Cardiac muscle cell (in vitro differentiated cells and primary cell): ENCODE data around the gene GABRR1. TPM values are rescaled to one million over a fixed set of nuclear protein-coding genes. Genes with fewer than 3 reads are reported as not detected.
"Not testable (repeated sequence)": the region's sequence is repeated elsewhere in the genome, so short reads cannot be mapped to it uniquely, and the experiment has no call there.

Experiments
- DNase-seq, 2 donors: peaks; one replicate each; pipeline versions ENCODE4 v3.0.0 to v3.0.0-alpha.2; 2010 to 2017; ENCODE audit warnings: low read depth in 1 of 2, low spot score in 1 of 2
- H3K27ac ChIP-seq: fragments of 200-600 bp; sonication (generic); 2 replicates; pipeline ENCODE4 v1.5.1; 2016
- H3K27me3 ChIP-seq: fragments of 200-600 bp; sonication (generic); 2 replicates; pipeline ENCODE4 v1.6.0; 2016; ENCODE audit warnings: control low read depth
- H3K36me3 ChIP-seq: fragments of 200-600 bp; sonication (generic); 2 replicates; pipeline ENCODE4 v1.5.1; 2016; ENCODE audit warnings: control low read depth
- H3K4me1 ChIP-seq: fragments of 200-600 bp; sonication (generic); 2 replicates; pipeline ENCODE4 v1.8.1; 2017; ENCODE audit warnings: low read depth, mild to moderate bottlenecking, mixed run types
- H3K4me3 ChIP-seq: fragments of 200-600 bp; sonication (generic); 2 replicates; pipeline ENCODE4 v1.5.1; 2016; ENCODE audit warnings: mild to moderate bottlenecking
- H3K9me3 ChIP-seq: fragments of 200-600 bp; sonication (generic); 2 replicates; pipeline ENCODE4 v1.5.1; 2017; ENCODE audit warnings: low read depth, mild to moderate bottlenecking, control low read depth
- CTCF ChIP-seq: IDR thresholded peaks from 2 replicates; pipeline ENCODE4 v1.5.1; 2012; ENCODE audit warnings: low read depth, mild to moderate bottlenecking, low read length
- polyA plus RNA-seq: library from polyadenylated mRNA; unstranded; fragments of >200 nt; fragmentation: Nextera tagmentation; extraction: Ambion mirVana; gene quantifications from 2 replicates; pipeline ENCODE4 v1.2.1, GENCODE V29; 2016
- total RNA-seq: library from RNA; depleted of rRNA; stranded (reverse); fragments of >200 nt; gene quantifications from 2 replicates; pipeline ENCODE4 v1.2.3, GENCODE V29; 2016

The GABRR1 gene
- total and polyA plus RNA-seq, 2 experiments from 2014 or later = not detected

GRCh38 chr6:89131599-89131998, 85.6 kb downstream of the GABRR1 start:
- no peaks in the 10 kb centered on the region for H3K4me1 ChIP-seq
- peaks cover 5% of the 10 kb centered on the region for H3K27me3 ChIP-seq
- no peak overlapping the region for H3K4me3 ChIP-seq
- no peaks in the 10 kb centered on the region for H3K36me3 ChIP-seq
- no peak for TF ChIP-seq CTCF
- H3K27ac ChIP-seq = no peak overlapping the region
- no peaks in the 10 kb centered on the region for H3K9me3 ChIP-seq
- no peak for DNase-seq

GRCh38 chr6:89128256-89128671, 88.9 kb downstream of the GABRR1 start:
- not testable (repeated sequence) for H3K36me3 ChIP-seq, H3K4me1 ChIP-seq, H3K9me3 ChIP-seq, H3K27ac ChIP-seq, H3K27me3 ChIP-seq, H3K4me3 ChIP-seq, DNase-seq

Other genes with a start within 250 kb of the GABRR1 start
- gene PNRC1, start 136.6 kb downstream of the GABRR1 start, total RNA-seq = 176 and 231 TPM in 2 replicates
- 285 and 315 TPM in 2 replicates for gene PNRC1, start 136.6 kb downstream of the GABRR1 start, polyA plus RNA-seq
- gene SRSF12, start 99.3 kb downstream of the GABRR1 start, total RNA-seq = 4.1 and 5.1 TPM in 2 replicates
- gene SRSF12, start 99.3 kb downstream of the GABRR1 start, polyA plus RNA-seq = 7.0 and 9.9 TPM in 2 replicates
- gene PM20D2, start 71.3 kb downstream of the GABRR1 start, total RNA-seq = 8.9 and 11.4 TPM in 2 replicates
- 10.6 and 12.2 TPM in 2 replicates for gene PM20D2, start 71.3 kb downstream of the GABRR1 start, polyA plus RNA-seq
- 0.39 and 0.83 TPM in 2 replicates for gene GABRR2, start 97.9 kb upstream of the GABRR1 start, total RNA-seq
- 0.31 and 0.50 TPM in 2 replicates for gene GABRR2, start 97.9 kb upstream of the GABRR1 start, polyA plus RNA-seq
- gene UBE2J1, start 135.4 kb upstream of the GABRR1 start, total RNA-seq = 17.9 and 19.8 TPM in 2 replicates
- gene UBE2J1, start 135.4 kb upstream of the GABRR1 start, polyA plus RNA-seq = 26.4 and 28.7 TPM in 2 replicates
- gene RRAGD, start 194.9 kb upstream of the GABRR1 start, total RNA-seq = 32.4 and 33.2 TPM in 2 replicates
- gene RRAGD, start 194.9 kb upstream of the GABRR1 start, polyA plus RNA-seq = 39.8 and 40.1 TPM in 2 replicates
- gene ANKRD6, start 215.8 kb upstream of the GABRR1 start, total RNA-seq = 13.7 and 21.5 TPM in 2 replicates
- gene ANKRD6, start 215.8 kb upstream of the GABRR1 start, polyA plus RNA-seq = 10.3 and 16.0 TPM in 2 replicates